Fibroblast of villous mesenchyme (primary cell): ENCODE measurements around the gene MEPE. TPM values are rescaled to one million over a fixed set of nuclear protein-coding genes. Genes with fewer than 3 reads are reported as not detected.
A peak's percentile ranks its signal among the peaks of the same experiment; 100 is the strongest.

Experiments
- DNase-seq: peaks from one replicate; pipeline ENCODE4 v3.0.0-alpha.2; 2010; ENCODE audit warnings: low read depth
- H3K4me3 ChIP-seq: 2 replicates; pipeline ENCODE4 v1.5.1; 2011; ENCODE audit warnings: low read depth, mild to moderate bottlenecking, low read length
- CTCF ChIP-seq: IDR thresholded peaks from 2 replicates; pipeline ENCODE4 v1.5.1; 2012; ENCODE audit warnings: low read depth, mild to moderate bottlenecking, low read length; ENCODE audit not compliant: insufficient read depth
- total RNA-seq: library from RNA; depleted of rRNA; stranded (reverse); fragments of >200 nt; gene quantifications from 2 replicates; pipeline ENCODE4 v1.2.3, GENCODE V29; 2012

Gene MEPE
- not detected in 2 replicates for total RNA-seq

GRCh38 chr4:87832669-87833068, at the start of gene MEPE:
MEPE (plus strand) TSS chr4:87832969; CDS start chr4:87834715, 1,746 bp downstream.
- no peak for DNase-seq
- no peak within 1 kb of the TSS for H3K4me3 ChIP-seq
- no peak for TF ChIP-seq CTCF

- H3K4me3 ChIP-seq = no peak overlapping the region
- TF ChIP-seq CTCF = no peak
- DNase-seq = peak; percentile 17
Observed at GRCh38 chr4:87783781-87784180, 49.0 kb upstream of the MEPE start.

GRCh38 chr4:87785731-87786509, 46.8 kb upstream of the MEPE start:
- no peak for DNase-seq
- no peak overlapping the region for H3K4me3 ChIP-seq
- TF ChIP-seq CTCF = no peak

- DNase-seq = no peak
- no peak within 1 kb of the TSS for H3K4me3 ChIP-seq
- TF ChIP-seq CTCF = no peak
Observed at GRCh38 chr4:87799301-87800113, 33.3 kb upstream of the MEPE start, which contains the start of gene IBSP. IBSP (plus strand) TSS chr4:87799554; CDS start chr4:87802362, 2,808 bp downstream.

- DNase-seq = no peak
- no peak for TF ChIP-seq CTCF
Observed at GRCh38 chr4:87802858-87803257, 29.9 kb upstream of the MEPE start.

GRCh38 chr4:87803421-87803820, 29.3 kb upstream of the MEPE start:
- no peak for TF ChIP-seq CTCF
- DNase-seq = no peak

More at GRCh38 chr4:87802858-87803257, 29.9 kb upstream of the MEPE start:
- H3K4me3 ChIP-seq = no peak overlapping the region

More at GRCh38 chr4:87803421-87803820, 29.3 kb upstream of the MEPE start:
- no peak overlapping the region for H3K4me3 ChIP-seq
